Ecto neural progenitor cell (in vitro differentiated cells): ENCODE measurements around the gene ERGIC1.

Experiments
- DNase-seq: peaks from one replicate; pipeline ENCODE4 v3.0.0-alpha.2; 2018; ENCODE audit warnings: low spot score

Gene ERGIC1

DNA sequence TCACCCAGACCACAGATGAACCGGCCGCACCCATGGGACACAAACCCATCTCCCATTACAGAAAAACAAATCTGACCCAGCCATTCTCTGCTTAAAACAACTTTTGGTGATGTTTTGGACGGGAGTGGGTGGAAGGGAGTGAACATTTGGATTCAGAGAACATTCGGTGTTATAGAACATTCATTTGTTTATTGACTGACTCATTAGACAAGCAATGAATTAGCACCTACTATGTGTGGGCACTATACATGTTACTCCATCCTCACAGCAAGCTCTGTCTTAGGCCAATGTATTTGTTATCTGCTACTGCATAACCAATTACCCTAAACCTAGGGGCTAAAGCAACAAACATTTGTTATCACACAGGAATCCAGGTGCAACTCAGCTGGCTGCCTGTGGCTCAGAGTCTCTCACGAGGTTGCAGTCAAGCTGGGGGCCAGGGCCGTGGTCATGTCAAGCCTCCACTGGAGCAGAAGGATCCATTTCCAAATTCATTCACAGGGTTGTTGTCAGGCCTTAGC lies 5.1 kb upstream of the ERGIC1 start:
- no peak for DNase-seq

DNA sequence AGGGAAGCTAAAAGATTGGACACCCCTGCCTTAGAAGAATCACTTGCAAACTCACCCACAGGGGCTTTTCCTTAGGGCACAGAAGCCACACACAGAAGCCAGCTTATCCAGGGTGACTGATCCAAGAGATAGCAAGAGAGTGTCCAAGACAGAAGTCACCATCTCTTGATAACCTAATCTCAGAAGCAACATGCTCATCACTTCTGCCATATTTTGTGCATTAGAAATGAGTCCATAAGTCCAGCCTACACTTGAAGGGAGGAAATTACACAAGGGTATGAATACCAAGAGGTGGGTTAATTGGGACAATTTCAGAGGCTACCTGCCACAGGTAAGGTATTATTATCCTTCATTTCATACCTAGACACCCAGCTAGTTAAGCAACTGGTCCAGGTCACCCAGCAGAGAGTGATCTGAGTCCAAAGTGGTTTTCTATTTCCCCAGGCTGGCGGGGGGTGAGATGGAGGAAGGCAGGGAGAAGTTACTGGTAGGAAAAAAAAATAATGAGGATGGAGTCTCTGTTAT lies 3.7 kb upstream of the ERGIC1 start:
- DNase-seq = no peak

DNA sequence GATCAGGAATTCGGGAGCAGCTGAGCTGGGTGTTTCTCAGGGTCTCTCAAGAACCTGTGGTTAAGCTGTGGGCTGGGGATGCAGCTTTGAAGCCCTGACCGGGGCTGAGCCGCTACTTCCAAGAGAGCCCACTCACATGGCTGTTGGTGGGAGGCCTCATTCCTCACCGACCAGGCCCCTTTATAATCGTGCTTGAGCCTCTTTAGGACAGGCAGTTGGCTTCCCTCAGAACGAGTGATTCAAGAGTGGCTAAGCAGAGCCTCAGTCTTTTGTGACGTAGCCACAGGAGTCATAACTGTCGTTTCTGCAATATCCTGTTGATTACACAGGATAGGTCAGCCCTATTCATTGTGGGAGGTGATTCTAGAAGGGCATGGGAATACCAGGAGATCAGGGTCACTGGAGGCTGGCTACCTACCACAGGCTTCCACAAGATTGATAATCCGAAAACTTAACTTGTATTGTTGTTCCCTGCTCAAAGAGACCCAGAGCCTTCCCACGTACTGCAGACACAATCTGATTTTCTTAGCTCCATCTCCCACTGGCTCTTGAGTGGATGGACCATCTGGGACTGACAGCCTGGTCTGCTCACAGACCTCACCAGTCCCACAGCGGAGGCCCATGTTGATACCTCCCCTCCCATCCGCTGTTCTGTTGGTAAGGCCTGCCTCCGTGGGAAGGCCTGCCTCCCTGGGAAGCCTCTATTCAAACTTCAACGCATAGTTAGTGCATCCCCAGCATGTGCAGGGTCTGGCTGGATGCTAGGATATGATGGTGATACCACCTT lies 3.0 kb upstream of the ERGIC1 start:
- no peak for DNase-seq

DNA sequence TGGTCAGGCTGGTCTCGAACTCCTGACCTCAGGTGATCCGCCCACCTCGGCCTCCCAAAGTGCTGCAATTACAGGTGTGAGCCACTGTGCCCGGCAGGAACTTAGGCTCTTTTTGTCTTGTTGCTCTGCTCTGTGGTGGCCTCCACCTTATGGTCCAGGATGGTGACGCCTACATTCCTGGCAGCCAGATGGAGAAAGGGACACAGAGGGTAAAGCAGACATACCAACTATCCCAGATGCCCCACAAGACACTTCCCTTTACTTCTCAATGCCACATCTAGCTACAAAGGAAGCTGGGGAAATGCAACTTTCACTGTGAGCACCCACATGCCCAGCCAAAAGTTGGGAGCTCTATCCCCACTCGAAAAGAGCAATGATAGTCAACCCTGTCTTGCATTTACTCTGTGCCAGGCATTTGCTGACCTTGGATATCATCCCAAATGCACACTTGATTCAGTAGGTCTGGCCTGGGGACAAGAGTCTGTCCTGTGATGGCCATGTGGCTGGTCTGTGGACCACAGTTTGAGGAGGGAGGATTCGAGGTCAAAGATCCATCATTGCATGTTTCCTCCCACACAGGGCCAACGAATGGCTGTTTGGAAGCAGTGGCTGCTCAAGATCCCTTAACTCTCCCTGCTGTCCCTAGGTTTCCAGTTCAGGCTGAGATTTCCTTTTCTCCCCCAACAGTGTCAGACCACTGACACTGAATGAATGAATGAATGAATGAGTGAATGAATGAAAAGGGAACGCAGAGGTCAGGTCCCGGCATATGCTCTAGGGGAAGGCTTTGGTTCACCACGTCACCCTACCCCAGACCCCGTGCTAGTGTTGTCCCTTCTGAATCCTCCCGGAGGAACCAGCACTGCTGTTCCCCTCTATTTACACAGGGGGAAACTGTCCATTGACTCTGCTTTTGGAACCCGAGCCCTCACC lies 1.4 kb upstream of the ERGIC1 start:
- no peak for DNase-seq

GRCh38 chr5:172833372-172833685 lies 722 bp upstream of the ERGIC1 start:
- no peak for DNase-seq

DNA sequence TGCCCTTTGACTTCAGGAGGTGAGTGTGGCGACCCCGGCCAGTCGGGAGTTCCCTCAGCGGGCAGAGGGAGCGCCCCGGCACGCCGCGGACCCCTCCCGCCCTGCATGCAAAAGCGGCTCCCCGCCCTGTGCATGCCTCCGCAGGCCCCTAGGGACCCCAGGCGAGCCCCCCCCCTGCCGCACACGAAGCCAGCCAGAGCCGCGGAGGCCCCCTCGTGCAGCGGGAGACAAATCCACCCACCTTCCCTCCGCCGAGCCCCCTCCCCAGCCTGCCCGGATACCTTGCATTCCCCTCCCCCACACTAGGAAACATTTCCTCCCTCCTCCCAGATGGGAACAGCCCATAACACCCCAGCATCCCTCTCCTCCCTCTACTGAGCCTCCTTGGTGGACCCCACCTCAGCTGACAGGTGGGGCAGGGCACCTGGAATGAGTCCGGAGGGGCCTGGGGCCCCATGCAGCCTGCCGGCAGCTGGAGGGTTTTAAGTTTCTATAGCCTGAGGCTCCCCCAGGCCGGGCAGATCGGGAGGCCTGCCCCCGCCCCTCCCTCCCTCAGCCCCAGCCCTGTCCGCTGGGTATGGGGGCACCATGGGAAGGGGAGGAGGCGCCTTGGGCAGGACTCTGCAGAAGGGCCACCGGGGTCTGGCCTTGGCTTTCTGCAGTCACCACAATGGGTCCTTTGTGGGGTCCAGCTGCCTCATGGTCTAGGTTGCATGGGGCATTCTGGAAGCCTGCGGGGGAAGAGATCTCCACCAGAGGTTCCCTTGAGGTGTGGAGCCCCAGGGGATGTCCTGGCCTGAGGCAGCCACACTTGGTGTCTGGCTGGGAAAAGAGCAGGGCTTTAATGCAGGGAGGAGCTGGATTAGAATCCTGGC lies 601 bp downstream of the ERGIC1 start:
- peak; percentile 68 for DNase-seq

GRCh38 chr5:172835290-172835993 lies 1.4 kb downstream of the ERGIC1 start:
- DNase-seq = no peak

DNA sequence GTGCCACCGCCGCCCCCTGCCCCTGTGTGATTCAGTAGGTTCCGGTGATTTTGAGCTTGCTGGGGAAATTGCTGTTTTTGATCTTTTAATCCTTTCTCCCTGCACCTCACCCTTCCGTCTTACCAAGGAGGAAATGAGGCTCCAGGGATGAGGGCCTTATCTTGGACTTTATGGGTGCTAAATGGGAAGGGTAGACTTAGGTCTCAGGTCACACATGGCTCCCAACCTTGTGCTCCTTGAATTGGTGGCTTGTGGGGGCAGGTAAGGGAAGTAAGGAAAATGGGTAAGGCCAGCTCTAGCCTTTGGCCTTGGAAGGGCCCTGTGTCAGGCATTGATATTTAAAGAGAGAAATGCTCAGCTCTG lies 1.9 kb downstream of the ERGIC1 start:
- DNase-seq = no peak

GRCh38 chr5:172837640-172838039 lies 3.6 kb downstream of the ERGIC1 start:
- no peak for DNase-seq

DNA sequence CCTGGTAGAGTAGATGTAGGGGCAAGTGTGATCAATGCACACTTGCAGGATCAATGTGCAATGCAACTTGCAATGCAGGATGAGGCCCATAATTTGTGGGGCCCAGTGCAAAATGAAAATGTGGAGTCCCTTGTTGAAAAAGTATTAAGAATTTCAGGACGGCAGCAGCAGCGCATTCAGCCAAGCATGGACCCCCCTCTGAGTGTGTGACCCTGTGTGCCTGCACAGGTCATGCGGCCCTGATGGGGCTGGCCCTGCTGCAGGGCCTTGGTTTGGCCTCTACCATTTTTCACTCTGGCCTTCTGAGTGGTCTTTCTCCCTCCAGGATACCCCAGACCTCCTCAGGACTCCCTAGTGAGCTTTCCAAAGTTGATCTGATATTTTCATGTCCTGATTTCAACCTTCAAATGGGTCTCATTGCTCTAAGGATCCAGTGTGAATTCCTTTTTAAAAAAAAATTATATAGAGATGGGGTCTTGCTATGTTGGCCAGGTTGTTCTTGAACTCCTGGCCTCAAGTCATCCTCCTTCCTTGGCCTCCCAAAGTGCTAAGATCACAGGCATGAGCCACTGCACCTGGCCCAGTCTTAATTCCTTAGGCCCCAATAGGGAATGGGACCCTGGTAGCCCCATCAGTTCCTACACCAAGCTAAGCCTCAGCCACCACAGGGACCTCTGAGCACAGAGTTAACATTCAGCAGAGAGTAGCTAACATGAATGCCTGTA lies 4.3 kb downstream of the ERGIC1 start:
- no peak for DNase-seq

- DNase-seq = no peak
Measured at GRCh38 chr5:172839669-172840431, 5.8 kb downstream of the ERGIC1 start.

GRCh38 chr5:172840432-172841154 lies 6.5 kb downstream of the ERGIC1 start:
- DNase-seq = no peak

GRCh38 chr5:172841256-172841655 lies 7.2 kb downstream of the ERGIC1 start:
- DNase-seq = no peak

DNA sequence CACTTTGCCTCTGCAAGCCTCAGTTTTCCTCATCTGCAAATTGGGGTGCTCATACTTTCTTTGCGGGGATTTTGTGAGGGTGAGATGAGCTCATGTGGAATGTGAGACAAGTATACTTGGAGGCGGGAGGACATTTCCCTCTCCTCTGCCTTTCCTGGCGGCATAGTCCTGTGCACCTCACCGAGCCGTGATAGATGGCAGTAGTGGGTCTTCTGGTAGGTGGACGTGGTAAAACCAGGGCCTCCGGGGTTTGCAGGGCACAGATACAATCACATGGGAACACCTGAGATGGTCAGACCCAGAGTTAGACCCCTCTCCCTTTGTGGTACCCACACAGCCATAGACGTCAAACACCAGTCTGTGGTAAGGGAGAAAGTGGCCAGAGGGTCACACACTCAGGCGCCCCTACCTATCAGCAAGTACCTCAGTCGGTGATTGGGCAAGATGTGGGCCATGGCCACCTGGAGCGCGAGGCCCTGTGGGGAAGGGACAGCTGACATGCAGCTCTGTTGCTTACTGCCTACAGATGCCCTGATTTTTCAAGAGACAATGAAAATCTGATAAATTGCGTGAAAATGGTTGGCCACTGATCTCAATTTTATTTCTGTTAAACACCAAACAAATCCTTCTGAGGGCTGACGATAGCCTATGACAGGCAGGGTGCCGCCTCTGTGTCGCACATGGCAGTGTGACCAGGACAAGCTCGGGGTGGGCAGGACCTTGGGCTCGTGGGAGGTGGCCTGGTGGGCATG lies 9.9 kb downstream of the ERGIC1 start:
- DNase-seq = no peak

DNA sequence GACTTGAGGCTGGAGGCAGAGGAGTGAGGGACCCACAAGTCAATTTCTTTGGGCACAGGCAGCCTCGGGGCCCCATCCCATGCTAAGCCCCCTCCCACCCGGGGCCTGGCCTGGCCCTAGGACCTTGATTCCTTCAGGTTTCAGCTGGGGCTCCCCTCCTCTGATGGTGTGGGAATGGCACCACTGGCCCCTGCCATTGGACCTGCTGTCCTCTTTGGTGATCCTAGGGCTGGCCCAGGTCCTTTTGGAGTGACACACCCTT lies 10.5 kb downstream of the ERGIC1 start:
- no peak for DNase-seq

- no peak for DNase-seq
Measured at GRCh38 chr5:172845154-172845553, 11.1 kb downstream of the ERGIC1 start.

- DNase-seq = no peak
Measured at GRCh38 chr5:172845576-172845975, 11.5 kb downstream of the ERGIC1 start.

GRCh38 chr5:172846249-172846648 lies 12.2 kb downstream of the ERGIC1 start:
- DNase-seq = no peak

GRCh38 chr5:172846677-172847076 lies 12.6 kb downstream of the ERGIC1 start:
- no peak for DNase-seq
